Prostate gland (tissue), 2 donors: Measurements from ENCODE around the gene ANKK1. TPM values are rescaled to one million over a fixed set of nuclear protein-coding genes. Genes with fewer than 3 reads are reported as not detected.

Experiments
- DNase-seq: peaks from one replicate; pipeline ENCODE4 v3.0.0-alpha.2; 2019; ENCODE audit warnings: low spot score
- H3K27ac ChIP-seq, 2 donors: fragments of 200-600 bp; sonication (generic); 2 replicates each; pipeline ENCODE4 v1.5.1; 2017 to 2019
- H3K27me3 ChIP-seq: fragments of 200-600 bp; sonication (generic); replicated peaks from 2 replicates; pipeline ENCODE4 v1.5.1; 2019; ENCODE audit not compliant: insufficient read depth
- H3K36me3 ChIP-seq, 2 donors: fragments of 200-600 bp; sonication (generic); 1 replicate in 1 of 2; 2 replicates in 1 of 2; pipeline versions ENCODE4 v1.5.1 to v1.8.1; 2017 to 2019
- H3K4me1 ChIP-seq: fragments of 200-600 bp; sonication (generic); replicated peaks from 2 replicates; pipeline ENCODE4 v1.5.1; 2019
- H3K4me3 ChIP-seq, 2 donors: fragments of 200-600 bp; sonication (generic); 2 replicates each; pipeline ENCODE4 v1.5.1; 2017 to 2019
- H3K9me3 ChIP-seq: fragments of 200-600 bp; sonication (generic); 2 replicates; pipeline ENCODE4 v1.5.1; 2017
- POLR2A ChIP-seq: fragments of 450-650 bp; IDR thresholded peaks from one replicate; pipeline ENCODE4 v1.6.1; 2016; ENCODE audit warnings: antibody characterized with exemption, mild to moderate bottlenecking
- POLR2AphosphoS5 ChIP-seq: sonication (generic); formaldehyde crosslinking; IDR thresholded peaks from one replicate; pipeline ENCODE4 v1.6.1; 2017; ENCODE audit warnings: antibody characterized with exemption
- WGBS: methylation state at CpG from one replicate; pipeline ENCODE4 v1.1.5; 2018; 5-methylcytosine and 5-hydroxymethylcytosine counted together
- intact Hi-C: fragments of 100-400 bp; cut with DNase I; formaldehyde crosslinking; loops from one replicate; pipeline ENCODE4 v1.14.2; 2022
- total RNA-seq, 2 donors: library from RNA; depleted of rRNA; stranded (reverse); fragments of >200 nt; gene quantifications; one replicate each; pipeline ENCODE4 v1.1.0, GENCODE V29; 2016
- TF ChIP-seq, protein P1 (sequence below), 4 experiments: fragments of 200-600 bp in 2 of 4; fragments of 450-650 bp in 2 of 4; sonication (generic) in 2 of 4; IDR thresholded peaks; 1 replicate in 3 of 4; 2 replicates in 1 of 4; pipeline ENCODE4 v1.5.1; 2016 to 2019; ENCODE audit warnings: antibody characterized with exemption in 4 of 4, mild to moderate bottlenecking in 2 of 4, moderate library complexity in 2 of 4

The ANKK1 gene
- total RNA-seq, 2 donors from 2014 or later, result 0.97 to 2.4 TPM

DNA sequence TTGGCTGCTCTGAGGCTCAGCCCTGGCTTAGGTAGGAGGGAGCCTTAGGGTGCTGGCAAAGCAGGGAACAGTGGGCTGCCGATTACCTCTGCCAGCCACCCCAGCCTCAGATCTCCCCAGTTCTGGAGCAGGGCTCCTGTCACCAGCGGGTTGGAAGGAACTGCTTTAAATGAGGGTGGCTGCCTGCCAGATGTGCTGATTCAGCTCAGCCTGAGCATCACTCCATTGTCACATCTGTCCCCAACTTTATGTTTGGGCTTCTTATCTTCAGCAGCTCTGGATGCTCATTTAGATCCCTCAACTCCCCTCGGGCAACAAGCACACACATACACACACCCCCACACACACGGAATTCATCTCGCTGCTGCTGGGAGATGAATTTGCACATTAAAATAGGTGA lies 16.9 kb upstream of the ANKK1 start:
- intact Hi-C loops, result loop anchor here (10.0 kb wide), 1 partner anchor 164 kb away; no protein-coding TSS in a partner anchor
- TF ChIP-seq, protein P1, sequence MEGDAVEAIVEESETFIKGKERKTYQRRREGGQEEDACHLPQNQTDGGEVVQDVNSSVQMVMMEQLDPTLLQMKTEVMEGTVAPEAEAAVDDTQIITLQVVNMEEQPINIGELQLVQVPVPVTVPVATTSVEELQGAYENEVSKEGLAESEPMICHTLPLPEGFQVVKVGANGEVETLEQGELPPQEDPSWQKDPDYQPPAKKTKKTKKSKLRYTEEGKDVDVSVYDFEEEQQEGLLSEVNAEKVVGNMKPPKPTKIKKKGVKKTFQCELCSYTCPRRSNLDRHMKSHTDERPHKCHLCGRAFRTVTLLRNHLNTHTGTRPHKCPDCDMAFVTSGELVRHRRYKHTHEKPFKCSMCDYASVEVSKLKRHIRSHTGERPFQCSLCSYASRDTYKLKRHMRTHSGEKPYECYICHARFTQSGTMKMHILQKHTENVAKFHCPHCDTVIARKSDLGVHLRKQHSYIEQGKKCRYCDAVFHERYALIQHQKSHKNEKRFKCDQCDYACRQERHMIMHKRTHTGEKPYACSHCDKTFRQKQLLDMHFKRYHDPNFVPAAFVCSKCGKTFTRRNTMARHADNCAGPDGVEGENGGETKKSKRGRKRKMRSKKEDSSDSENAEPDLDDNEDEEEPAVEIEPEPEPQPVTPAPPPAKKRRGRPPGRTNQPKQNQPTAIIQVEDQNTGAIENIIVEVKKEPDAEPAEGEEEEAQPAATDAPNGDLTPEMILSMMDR (IDR thresholded peaks at IDR 0.05), result no peak
- TF ChIP-seq POLR2AphosphoS5 (no peak), POLR2A (no peak)
- Histone ChIP-seq H3K27ac (no peak overlapping the region), H3K4me1 (no peaks in the 10 kb centered on the region), H3K27me3 (no peaks in the 10 kb centered on the region), H3K9me3 (no peaks in the 10 kb centered on the region), H3K36me3 (no peaks in the 10 kb centered on the region), H3K4me3 (no peak overlapping the region)
- 82% methylated on average over 5 of the region's 5 CpGs for WGBS
- no peak for DNase-seq

DNA sequence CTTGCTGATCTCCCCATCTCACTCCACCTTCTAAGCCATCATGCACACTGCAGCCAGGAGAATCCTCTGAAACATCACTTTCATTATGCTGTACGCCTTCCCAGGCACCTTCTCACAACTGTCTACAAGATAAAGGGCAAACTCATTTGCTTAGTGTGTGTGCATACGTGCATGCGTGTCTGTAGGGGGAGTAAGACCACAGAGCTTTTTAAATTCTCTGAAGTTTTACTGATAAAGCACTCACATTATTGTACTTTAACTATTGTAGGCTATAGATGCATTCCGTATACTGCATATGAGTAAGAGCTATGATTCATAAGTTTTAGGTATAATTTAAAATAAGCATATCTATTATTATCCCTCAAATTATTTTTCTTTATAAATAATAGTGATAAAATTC lies 15.3 kb upstream of the ANKK1 start:
- no peak overlapping the region for H3K4me3 ChIP-seq
- no peak overlapping the region for H3K27ac ChIP-seq
- 74% methylated on average over 4 of the region's 4 CpGs for WGBS
- H3K27me3 ChIP-seq, result no peaks in the 10 kb centered on the region
- no peak for TF ChIP-seq POLR2AphosphoS5
- TF ChIP-seq, protein P1 (IDR thresholded peaks at IDR 0.05), result no peak
- TF ChIP-seq POLR2A, result no peak
- H3K36me3 ChIP-seq, result no peaks in the 10 kb centered on the region
- no peaks in the 10 kb centered on the region for H3K9me3 ChIP-seq
- no peaks in the 10 kb centered on the region for H3K4me1 ChIP-seq
- DNase-seq, result no peak
- intact Hi-C loops, result loop anchor here (10.0 kb wide), 1 partner anchor 162 kb away; no protein-coding TSS in a partner anchor

DNA sequence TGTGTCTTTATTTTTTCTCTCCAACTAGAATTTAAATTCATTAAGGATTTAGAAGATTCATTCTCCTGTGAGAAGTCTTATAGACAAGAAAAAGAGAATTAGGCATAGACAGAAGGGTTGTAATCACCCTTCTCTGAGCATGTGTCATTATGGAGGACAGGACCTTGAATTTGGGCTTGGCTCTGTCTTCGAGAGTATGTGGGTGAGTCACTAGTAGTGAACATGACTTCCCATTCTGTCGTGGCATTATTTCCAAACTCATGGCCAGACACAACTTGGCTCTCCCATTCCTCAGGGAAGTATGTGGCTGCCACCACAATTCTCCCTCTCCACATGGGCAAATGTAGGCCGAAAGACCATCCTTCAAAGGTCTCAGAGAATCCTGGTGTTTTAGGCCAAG lies 14.3 kb upstream of the ANKK1 start:
- no peaks in the 10 kb centered on the region for H3K9me3 ChIP-seq
- intact Hi-C loops, result loop anchor here (10.0 kb wide), 1 partner anchor 161 kb away; no protein-coding TSS in a partner anchor
- 80% methylated on average over 3 of the region's 3 CpGs for WGBS
- H3K36me3 ChIP-seq, result no peaks in the 10 kb centered on the region
- H3K4me1 ChIP-seq, result no peaks in the 10 kb centered on the region
- no peak overlapping the region for H3K27ac ChIP-seq
- no peak for DNase-seq
- no peaks in the 10 kb centered on the region for H3K27me3 ChIP-seq
- H3K4me3 ChIP-seq, result no peak overlapping the region
- no peak for TF ChIP-seq POLR2AphosphoS5

DNA sequence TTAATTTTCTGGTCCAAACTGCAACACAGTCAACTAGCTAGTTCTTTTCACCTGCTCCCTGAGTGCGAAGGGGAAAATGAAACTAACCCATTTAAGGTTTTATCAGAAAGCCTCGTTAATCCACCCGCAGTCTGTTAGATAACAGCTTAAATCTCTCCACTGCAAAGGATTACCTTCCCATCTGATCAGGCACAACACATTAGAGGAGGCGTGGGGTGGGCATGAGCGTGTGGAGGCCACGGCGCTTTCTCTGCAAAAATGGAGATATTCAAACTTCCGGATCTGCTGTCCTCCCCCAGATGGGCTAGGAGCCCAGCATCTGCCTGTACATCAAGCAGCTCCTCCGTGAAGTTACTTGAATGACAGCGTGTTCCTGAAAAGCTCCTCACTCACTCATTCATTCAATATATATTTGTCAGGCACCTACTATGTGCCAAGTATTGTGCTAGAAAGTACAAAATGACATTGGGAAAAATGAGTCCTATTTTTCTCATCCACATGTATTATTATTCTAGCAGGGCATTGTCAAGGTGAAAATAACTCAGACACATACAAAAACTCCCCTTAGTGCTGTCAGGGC lies 13.5 kb upstream of the ANKK1 start:
- H3K9me3 ChIP-seq, result no peaks in the 10 kb centered on the region
- intact Hi-C loops, result loop anchor here (10.0 kb wide), 1 partner anchor 161 kb away; no protein-coding TSS in a partner anchor
- WGBS, result 74% methylated on average over 10 of the region's 10 CpGs
- H3K36me3 ChIP-seq, result no peaks in the 10 kb centered on the region
- no peak overlapping the region for H3K4me3 ChIP-seq
- no peaks in the 10 kb centered on the region for H3K27me3 ChIP-seq
- no peak for DNase-seq
- H3K27ac ChIP-seq, result no peak overlapping the region
- no peaks in the 10 kb centered on the region for H3K4me1 ChIP-seq
- TF ChIP-seq POLR2AphosphoS5, result no peak
- TF ChIP-seq, protein P1 (IDR thresholded peaks at IDR 0.05), result no peak
- no peak for TF ChIP-seq POLR2A

DNA sequence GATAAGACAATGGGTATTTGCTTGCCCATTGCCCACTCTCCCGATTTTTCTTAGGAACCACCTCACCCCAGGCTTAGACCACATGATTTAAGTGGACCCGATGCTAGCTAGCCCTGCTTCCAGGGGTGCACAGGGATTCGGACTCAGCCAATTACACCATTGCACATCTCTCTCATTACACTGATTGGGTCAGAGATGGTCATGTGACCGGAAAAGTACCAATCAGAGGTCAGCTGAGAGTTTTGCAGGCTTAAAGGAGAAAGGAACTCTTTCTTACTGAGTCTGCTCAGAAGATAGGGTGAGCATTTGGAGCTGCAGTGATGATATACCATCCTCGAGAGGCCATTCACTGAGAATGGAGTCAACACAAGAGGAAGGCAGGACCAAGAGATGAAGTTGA lies 12.2 kb upstream of the ANKK1 start:
- no peak overlapping the region for H3K4me3 ChIP-seq
- no peaks in the 10 kb centered on the region for H3K36me3 ChIP-seq
- WGBS, result 95% methylated on average over 5 of the region's 5 CpGs
- no peaks in the 10 kb centered on the region for H3K27me3 ChIP-seq
- H3K27ac ChIP-seq, result no peak overlapping the region
- intact Hi-C loops, result loop anchor here (10.0 kb wide), 1 partner anchor 159 kb away; no protein-coding TSS in a partner anchor
- DNase-seq, result no peak
- TF ChIP-seq POLR2AphosphoS5, result no peak
- H3K9me3 ChIP-seq, result no peaks in the 10 kb centered on the region
- H3K4me1 ChIP-seq, result no peaks in the 10 kb centered on the region

DNA sequence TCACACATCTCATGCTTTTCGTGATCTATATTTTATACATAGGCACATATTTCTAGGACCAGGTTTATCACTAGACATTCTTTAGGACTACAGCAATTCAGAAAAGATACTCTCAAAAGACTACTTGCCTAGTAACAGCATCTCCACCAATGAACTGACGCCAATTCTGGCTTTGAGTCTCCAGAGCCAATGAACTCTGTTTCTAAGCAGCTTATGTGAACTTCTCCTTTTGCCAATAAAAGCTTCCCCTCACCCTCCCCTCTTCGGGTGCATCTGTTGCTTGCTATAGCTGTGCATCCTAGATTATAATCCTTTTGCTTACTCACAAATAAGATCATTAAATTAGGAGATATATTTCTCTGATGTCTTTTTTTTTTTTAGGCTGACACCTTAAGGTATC lies 11.4 kb upstream of the ANKK1 start:
- no peak overlapping the region for H3K27ac ChIP-seq
- TF ChIP-seq, protein P1 (IDR thresholded peaks at IDR 0.05), result no peak
- TF ChIP-seq POLR2A (no peak), POLR2AphosphoS5 (no peak)
- no peaks in the 10 kb centered on the region for H3K4me1 ChIP-seq
- intact Hi-C loops, result loop anchor here (10.0 kb wide), 1 partner anchor 159 kb away; no protein-coding TSS in a partner anchor
- no peaks in the 10 kb centered on the region for H3K36me3 ChIP-seq
- no peaks in the 10 kb centered on the region for H3K27me3 ChIP-seq
- no peak overlapping the region for H3K4me3 ChIP-seq
- H3K9me3 ChIP-seq, result no peaks in the 10 kb centered on the region
- no peak for DNase-seq
- 60% methylated on average over 3 of the region's 3 CpGs for WGBS
